HAP-1 (cell line): Measurements from ENCODE around the gene SREK1.
"Not testable (repeated sequence)": the region's sequence is repeated elsewhere in the genome, so short reads cannot be mapped to it uniquely, and the experiment has no call there.

Experiments
- DNase-seq, 2 experiments: peaks; one replicate each; pipeline ENCODE4 v3.0.0-alpha.2; 2016 to 2020; ENCODE audit warnings: low spot score in 2 of 2
- H3K27me3 ChIP-seq: fragments of 250-450 bp; sonication (Bioruptor Pico); 2 replicates; pipeline ENCODE4 v1.5.1; 2020; ENCODE audit warnings: low read depth, mild to moderate bottlenecking, moderate library complexity
- H3K36me3 ChIP-seq: fragments of 250-450 bp; sonication (Bioruptor Pico); replicated peaks from 2 replicates; pipeline ENCODE4 v1.5.1; 2020; ENCODE audit warnings: mild to moderate bottlenecking
- H3K4me1 ChIP-seq: fragments of 250-450 bp; sonication (Bioruptor Pico); 2 replicates; pipeline ENCODE4 v1.5.1; 2020; ENCODE audit warnings: mild to moderate bottlenecking
- H3K4me3 ChIP-seq: fragments of 250-450 bp; sonication (Bioruptor Pico); 2 replicates; pipeline ENCODE4 v1.5.1; 2020; ENCODE audit warnings: mild to moderate bottlenecking, moderate library complexity
- H3K9me3 ChIP-seq: fragments of 250-450 bp; sonication (Bioruptor Pico); 2 replicates; pipeline ENCODE4 v1.5.1; 2020; ENCODE audit warnings: mild to moderate bottlenecking, moderate library complexity
- in situ Hi-C: fragments of 300-500 bp; cut with MboI; formaldehyde crosslinking; loops from 3 replicates; pipeline ENCODE4 v1.14.3; 2020; ENCODE audit warnings: low sequenced_read_pairs, inconsistent platforms, mixed read lengths

Gene SREK1, protein sequence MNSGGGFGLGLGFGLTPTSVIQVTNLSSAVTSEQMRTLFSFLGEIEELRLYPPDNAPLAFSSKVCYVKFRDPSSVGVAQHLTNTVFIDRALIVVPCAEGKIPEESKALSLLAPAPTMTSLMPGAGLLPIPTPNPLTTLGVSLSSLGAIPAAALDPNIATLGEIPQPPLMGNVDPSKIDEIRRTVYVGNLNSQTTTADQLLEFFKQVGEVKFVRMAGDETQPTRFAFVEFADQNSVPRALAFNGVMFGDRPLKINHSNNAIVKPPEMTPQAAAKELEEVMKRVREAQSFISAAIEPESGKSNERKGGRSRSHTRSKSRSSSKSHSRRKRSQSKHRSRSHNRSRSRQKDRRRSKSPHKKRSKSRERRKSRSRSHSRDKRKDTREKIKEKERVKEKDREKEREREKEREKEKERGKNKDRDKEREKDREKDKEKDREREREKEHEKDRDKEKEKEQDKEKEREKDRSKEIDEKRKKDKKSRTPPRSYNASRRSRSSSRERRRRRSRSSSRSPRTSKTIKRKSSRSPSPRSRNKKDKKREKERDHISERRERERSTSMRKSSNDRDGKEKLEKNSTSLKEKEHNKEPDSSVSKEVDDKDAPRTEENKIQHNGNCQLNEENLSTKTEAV

DNA sequence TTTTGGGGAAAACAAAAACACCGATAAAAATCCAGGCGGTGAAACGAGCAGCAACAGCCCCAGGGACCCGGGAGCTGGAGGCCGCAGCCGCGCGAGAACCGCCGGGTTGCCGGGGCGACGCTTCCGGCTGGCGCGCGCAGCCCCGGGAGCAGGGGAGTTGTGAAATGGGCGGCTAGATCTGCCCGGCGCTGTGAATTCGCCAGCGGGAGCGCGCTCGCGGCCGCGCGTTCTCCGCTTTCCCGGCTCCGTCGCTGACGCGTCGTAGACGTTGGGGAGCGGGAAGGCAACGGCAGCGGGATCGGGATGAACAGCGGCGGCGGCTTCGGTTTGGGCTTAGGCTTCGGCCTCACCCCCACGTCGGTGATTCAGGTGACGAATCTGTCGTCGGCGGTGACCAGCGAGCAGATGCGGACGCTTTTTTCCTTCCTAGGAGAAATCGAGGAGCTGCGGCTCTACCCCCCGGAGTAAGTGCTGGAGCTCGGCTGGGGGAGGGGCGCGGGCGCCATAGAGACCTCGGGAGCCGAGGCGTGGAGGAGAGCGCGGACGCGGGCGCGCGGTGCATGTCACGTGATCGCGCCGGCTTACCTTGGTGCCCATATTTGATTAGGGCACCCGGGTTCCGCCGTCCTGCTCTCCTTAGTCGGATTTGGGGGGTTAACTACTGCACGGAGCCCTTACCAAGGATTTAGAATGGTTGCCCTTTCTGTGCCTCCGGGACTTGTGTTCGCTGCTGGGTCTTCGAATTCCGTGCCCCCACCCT lies at the start of gene SREK1:
TSS of gene SREK1 (plus strand) at position 227 of the 760 bp plus-strand sequence. CDS start at position 304, 77 bp downstream.
- Histone ChIP-seq H3K4me3 (peak within 1 kb of the TSS; percentile 98), H3K27me3 (no peaks in the 10 kb centered on the region), H3K36me3 (peaks cover 3% of the 10 kb centered on the region), H3K4me1 (peaks cover 12% of the 10 kb centered on the region), H3K9me3 (no peaks in the 10 kb centered on the region)
- DNase-seq: peak; percentile 89 to 96
- in situ Hi-C loops: no loop called here

DNA sequence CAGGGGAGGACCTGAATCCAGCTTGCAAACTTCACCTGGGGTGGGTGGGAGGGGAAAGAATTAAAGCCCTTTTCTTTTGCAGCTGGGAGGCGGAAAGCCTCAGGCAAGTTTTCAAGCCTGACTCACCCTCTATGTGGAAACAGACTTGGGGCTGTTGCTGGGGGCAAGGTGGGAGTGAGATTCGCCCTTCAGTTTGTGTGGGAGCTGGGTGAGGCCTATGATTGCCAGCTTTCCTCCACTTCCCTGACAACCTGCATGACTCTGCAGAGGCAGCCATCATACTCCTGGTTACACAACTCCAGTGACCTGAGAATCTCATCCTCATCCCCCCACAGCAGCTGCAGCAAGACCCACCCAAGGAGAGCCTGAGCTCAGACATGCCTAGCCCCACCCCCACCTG lies 43.2 kb upstream of the SREK1 start:
- in situ Hi-C loops: no loop called here
- Histone ChIP-seq H3K9me3 (peaks cover 2% of the 10 kb centered on the region; the same call in 1 of the 2 replicates), H3K4me3 (no peak overlapping the region), H3K4me1 (no peaks in the 10 kb centered on the region), H3K36me3 (no peaks in the 10 kb centered on the region), H3K27me3 (no peaks in the 10 kb centered on the region)
- DNase-seq: no peak

DNA sequence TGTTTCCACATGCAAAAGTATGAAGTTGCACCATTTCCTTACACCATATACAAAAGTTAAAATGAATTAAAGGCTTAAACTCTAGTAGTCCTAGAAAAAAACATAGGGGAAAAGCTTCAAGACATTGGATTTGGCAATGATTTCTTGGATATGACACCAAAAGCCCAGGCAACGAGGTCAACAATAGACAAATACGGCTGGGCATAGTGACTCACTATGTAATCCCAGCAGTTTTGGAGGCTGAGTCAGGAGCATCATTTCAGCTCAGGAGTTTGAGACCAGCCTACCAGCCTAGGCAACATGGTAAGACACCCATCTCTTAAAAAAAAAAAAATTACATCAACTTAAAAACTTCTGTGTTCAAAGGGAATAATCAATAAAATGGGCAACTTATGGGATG lies 30.9 kb upstream of the SREK1 start:
- Histone ChIP-seq H3K4me3 (no peak overlapping the region), H3K36me3 (no peaks in the 10 kb centered on the region), H3K27me3 (no peaks in the 10 kb centered on the region), H3K4me1 (no peaks in the 10 kb centered on the region), H3K9me3 (0 out of 2 replicates have a peak, but pooled peaks cover 5% of the 10 kb centered on the region)
- in situ Hi-C loops: no loop called here
- DNase-seq: no peak

DNA sequence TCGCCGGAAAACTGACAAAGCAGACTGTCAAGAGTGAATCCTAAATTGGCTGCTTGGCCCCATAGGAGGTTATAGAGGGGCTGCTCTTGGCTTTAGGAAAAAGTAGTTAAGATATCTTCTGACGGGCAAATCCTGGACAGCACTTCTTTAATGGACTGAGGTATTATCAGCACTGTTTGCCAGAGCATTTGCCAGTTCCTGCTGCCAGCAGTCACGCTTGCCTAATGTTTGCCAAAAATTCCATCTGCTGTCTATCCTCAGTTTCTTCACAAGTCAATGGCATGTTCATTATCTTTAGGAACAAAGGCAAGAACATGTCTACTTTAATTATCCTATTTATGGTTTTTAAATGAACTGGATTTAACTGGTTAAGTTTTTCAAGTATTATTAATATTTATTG lies 25.8 kb upstream of the SREK1 start:
- DNase-seq: no peak
- Histone ChIP-seq H3K9me3 (no peaks in the 10 kb centered on the region), H3K27me3 (no peaks in the 10 kb centered on the region), H3K4me1 (no peaks in the 10 kb centered on the region), H3K4me3 (no peak overlapping the region), H3K36me3 (no peaks in the 10 kb centered on the region)
- in situ Hi-C loops: no loop called here

DNA sequence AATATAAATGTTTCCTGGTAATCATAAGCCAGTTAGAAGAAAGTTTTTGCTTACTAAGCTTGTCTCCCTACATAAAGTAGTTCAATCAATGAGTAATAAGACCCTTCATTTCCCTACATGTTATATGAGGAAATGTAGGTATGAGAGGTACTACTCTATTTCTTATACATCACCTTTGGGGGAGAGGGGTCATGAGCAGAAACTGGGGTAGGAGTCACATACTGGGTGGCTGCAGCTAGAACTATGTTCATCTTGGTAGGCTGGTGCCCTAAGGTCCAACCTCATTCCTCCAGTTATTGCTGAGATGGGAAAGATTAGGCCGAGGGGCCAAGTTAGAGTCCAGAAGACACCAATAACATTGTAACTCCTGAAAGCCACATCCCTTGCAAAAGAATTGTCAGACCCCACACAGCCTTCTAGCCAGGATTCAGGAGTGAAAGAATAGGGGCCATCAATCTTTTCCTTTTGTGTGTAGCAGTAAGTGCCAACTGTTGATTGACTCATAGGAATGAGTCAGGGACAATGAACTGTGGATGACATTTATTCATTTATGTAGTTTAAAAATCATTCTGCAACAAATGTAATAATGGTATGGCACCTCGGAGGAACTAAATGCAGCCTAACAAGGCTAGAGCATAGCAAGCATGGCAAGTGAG lies 21.6 kb upstream of the SREK1 start:
- Histone ChIP-seq H3K27me3 (no peaks in the 10 kb centered on the region), H3K4me1 (no peaks in the 10 kb centered on the region), H3K36me3 (no peaks in the 10 kb centered on the region), H3K9me3 (no peaks in the 10 kb centered on the region), H3K4me3 (no peak overlapping the region)
- in situ Hi-C loops: no loop called here
- DNase-seq: no peak

DNA sequence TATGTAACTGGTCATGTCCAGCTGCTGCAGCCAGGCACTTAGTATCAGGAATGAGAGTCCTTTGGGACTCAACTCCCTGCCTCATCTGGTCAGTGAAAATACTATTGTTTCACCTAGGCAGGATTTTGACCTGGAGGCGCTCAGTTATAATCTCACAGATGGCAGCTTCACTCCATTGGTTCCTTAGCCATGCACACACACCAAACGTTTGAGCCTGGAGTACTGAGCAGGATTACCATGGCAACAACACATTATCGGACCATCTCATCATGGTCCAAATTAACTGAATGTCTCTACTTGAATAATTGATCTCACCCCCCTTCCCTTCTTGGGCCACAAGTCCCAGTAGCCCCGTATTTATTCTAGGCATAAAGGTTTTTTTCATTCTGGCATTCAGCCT lies 15.0 kb upstream of the SREK1 start:
- Histone ChIP-seq H3K36me3 (no peaks in the 10 kb centered on the region), H3K9me3 (no peaks in the 10 kb centered on the region), H3K27me3 (no peaks in the 10 kb centered on the region), H3K4me3 (no peak overlapping the region), H3K4me1 (no peaks in the 10 kb centered on the region)
- in situ Hi-C loops: no loop called here
- DNase-seq: no peak

DNA sequence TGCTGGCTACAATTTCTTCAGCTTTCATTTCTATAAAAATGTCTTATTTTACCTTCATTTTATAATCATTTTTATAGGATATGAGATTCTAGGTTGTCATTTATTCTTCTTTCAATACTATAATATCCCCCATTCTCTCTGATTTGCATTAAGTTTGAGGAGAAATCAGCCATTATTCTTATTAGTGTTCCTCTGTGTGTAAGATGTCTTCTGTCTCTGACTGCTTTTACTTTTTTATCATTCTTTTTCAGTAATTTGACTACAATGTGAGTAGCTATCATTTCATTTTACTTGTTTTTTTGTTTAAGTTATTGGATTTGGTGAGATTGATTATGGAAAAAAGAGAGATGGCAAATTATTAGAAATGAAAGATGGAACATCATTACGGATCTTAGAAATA lies 13.6 kb upstream of the SREK1 start:
- no peak for DNase-seq
- no peaks in the 10 kb centered on the region for H3K27me3 ChIP-seq
- no peaks in the 10 kb centered on the region for H3K36me3 ChIP-seq
- no peaks in the 10 kb centered on the region for H3K4me1 ChIP-seq
- in situ Hi-C loops: no loop called here
- H3K9me3 ChIP-seq: no peaks in the 10 kb centered on the region
- no peak overlapping the region for H3K4me3 ChIP-seq

DNA sequence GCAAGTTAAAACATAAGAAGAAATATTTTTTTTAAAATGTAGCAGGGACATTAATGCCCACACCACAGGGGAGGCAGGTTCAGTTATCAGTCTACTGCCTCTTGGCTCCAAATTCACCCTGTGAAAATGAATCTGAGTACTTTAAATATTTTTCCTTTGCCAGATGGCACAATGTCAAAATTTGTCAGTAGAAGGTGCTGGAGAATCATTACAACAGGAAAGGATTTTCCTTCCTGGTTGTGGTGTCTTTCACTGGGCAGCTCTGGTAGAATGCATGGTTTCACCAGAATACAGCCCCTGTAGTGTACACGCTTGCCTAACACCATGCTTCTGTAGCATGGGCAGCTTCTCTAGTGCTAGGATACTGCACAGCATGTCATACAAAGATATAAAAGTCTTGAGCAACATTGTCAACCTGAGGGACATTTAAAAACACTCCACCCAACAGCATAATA lies 9.7 kb upstream of the SREK1 start:
- no peaks in the 10 kb centered on the region for H3K36me3 ChIP-seq
- no peak overlapping the region for H3K4me3 ChIP-seq
- in situ Hi-C loops: no loop called here
- no peaks in the 10 kb centered on the region for H3K27me3 ChIP-seq
- no peak for DNase-seq
- no peaks in the 10 kb centered on the region for H3K4me1 ChIP-seq
- no peaks in the 10 kb centered on the region for H3K9me3 ChIP-seq

DNA sequence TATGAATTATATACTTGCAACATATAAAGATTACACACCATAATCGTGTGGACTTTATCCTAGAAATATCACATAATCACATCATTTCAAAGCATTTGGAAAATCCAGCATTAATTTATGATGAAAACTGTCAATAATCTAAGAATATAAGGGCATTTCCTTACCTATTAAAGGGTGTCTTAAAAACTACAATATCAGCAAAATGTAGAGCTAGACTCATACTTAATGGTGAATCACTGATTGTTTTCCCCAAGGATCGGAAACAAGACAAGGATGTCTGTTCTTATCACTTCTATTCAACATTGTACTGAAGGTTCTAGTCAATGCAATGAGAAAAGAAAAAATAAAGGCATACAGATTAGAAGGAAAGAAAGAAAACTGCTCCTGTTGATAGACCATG lies 8.0 kb upstream of the SREK1 start:
- H3K4me3 ChIP-seq: no peak overlapping the region
- no peak for DNase-seq
- H3K4me1 ChIP-seq: no peaks in the 10 kb centered on the region
- no peaks in the 10 kb centered on the region for H3K36me3 ChIP-seq
- no peaks in the 10 kb centered on the region for H3K9me3 ChIP-seq
- no peaks in the 10 kb centered on the region for H3K27me3 ChIP-seq
- in situ Hi-C loops: no loop called here

DNA sequence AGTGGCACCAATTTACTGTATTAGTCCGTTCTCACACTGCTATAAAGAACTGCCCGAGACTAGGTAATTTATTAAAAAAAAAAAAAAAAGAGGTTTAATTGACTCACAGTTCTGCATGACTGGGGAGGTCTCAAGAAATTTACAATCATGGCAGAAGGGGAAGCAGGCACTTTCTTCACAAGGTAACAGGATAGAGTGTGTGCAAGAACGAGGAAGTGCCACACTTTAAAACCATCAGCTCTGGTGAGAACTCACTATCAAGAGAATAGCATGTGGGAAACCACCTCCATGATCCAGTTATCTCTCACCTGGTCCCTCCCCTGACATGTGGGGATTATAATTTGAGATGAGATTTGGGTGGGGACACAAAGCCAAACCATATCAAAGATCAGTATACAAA lies 7.2 kb upstream of the SREK1 start:
- H3K27me3 ChIP-seq, H3K9me3 ChIP-seq, H3K4me1 ChIP-seq, H3K36me3 ChIP-seq, H3K4me3 ChIP-seq, in situ Hi-C loops, DNase-seq: not testable (repeated sequence)

DNA sequence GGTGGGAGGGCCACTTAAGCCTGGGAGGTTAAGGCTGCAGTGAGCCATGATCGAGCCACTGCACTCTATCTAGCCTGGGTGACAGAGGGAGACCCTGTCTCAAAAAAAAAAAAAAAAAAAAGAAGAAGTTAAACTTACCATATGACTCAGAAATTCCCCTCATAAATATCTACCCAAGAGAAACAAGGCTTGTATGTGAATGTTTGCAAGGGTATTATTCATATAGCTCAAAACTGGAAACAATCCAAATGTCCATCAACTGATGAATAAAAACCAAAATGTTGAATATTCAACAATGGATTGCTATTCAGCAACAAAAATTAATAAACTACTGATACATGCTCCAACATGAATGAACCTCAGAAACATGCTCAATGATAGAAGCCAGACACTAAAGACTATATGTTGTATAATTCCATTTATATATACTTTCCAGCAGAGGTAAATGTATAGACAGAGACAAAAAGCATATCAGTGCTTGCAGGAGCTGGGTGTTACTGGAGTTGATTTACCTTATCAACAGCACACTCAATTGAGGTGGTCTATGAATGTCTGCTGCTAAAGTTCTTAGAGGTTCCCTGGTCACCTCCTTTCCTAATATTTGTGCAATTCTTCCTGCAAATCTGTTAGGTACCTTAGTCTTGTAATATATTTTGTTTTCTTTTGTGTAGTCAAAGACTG lies 5.3 kb upstream of the SREK1 start:
- H3K4me1 ChIP-seq: peaks cover 5% of the 10 kb centered on the region
- no peaks in the 10 kb centered on the region for H3K36me3 ChIP-seq
- DNase-seq: no peak
- no peaks in the 10 kb centered on the region for H3K27me3 ChIP-seq
- in situ Hi-C loops: no loop called here
- no peaks in the 10 kb centered on the region for H3K9me3 ChIP-seq
- no peak overlapping the region for H3K4me3 ChIP-seq

DNA sequence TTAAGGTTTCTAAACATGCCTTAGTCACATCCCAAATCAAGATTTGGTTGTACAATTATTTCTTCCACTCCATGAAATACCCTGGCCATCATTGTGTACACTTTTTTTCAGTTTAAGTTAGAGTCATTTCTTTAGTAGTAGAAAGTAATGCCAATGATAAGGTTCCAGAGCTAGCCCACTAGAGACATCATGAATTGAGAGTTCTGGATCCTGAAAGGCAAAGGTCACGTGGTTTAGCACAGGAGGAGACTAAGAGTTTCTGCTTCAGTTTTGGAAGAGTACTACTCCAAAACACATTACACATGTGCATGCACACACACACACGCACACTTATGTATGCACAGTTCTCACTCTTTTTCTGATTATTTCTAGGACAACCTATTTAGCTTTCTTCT lies 4.8 kb upstream of the SREK1 start:
- Histone ChIP-seq H3K36me3 (no peaks in the 10 kb centered on the region), H3K4me1 (peaks cover 5% of the 10 kb centered on the region), H3K9me3 (no peaks in the 10 kb centered on the region), H3K27me3 (no peaks in the 10 kb centered on the region), H3K4me3 (no peak overlapping the region)
- DNase-seq: no peak
- in situ Hi-C loops: no loop called here

DNA sequence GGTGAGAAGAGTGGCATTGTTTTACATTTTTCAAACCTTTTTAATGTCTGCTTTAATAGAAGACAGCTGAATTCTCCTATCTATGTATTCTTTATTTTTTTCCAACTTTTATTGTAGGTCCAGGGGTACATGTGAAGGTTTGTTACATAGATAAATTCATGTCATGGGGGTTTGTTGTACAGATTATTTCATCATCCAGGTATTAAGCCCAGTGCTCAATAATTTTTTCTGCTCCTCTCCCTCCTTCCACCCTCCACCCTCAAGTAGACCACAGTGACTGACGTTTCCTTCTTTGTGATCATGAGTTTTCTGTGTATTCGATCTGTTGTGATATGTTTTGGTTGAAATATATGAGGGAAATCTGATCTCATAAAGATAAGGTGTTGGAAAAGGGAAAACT lies 1.7 kb upstream of the SREK1 start:
- no peak overlapping the region for H3K4me3 ChIP-seq
- H3K27me3 ChIP-seq: no peaks in the 10 kb centered on the region
- H3K4me1 ChIP-seq: peaks cover 12% of the 10 kb centered on the region
- in situ Hi-C loops: no loop called here
- H3K36me3 ChIP-seq: peaks cover 3% of the 10 kb centered on the region
- H3K9me3 ChIP-seq: no peaks in the 10 kb centered on the region
- DNase-seq: no peak
